ENCODE measurements around the gene GNRHR.
"Not testable (repeated sequence)": the region's sequence is repeated elsewhere in the genome, so short reads cannot be mapped to it uniquely, and the experiment has no call there.

Gene GNRHR

DNA sequence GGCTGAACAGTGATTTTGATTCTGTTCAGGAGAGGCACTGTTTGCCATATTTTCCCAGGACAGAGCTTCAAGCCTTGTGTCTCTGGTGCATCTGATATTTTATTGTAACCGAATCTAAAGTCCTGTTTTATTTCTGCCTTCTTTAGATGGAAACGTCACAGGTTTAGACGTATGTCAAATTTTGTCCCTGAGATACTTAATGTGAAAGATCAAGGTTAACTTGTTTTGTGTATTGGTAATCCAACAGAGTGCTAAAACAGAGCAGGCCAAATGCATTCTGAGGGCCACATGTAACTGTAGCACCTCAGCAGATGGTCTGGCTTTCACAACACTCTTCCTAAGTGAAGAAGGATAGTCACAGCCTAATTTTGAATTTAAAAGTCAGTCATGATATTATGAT is at the start of gene GNRHR:
Gene GNRHR (minus strand): TSS at position 101 of the 400 bp plus-strand sequence. CDS start 53 bp downstream, at position 48.
- in situ Hi-C loops (cut with MboI; ENCODE audit: low pct_unique_long_range_greater_than_20kb, low sequenced_read_pairs), result no loop called here
- DNase-seq, result no peak

- in situ Hi-C loops (cut with MboI; ENCODE audit: low pct_unique_long_range_greater_than_20kb, low sequenced_read_pairs), result no loop called here
- DNase-seq, result no peak
Observed at GRCh38 chr4:67796810-67797209, 42.6 kb upstream of the GNRHR start.

DNA sequence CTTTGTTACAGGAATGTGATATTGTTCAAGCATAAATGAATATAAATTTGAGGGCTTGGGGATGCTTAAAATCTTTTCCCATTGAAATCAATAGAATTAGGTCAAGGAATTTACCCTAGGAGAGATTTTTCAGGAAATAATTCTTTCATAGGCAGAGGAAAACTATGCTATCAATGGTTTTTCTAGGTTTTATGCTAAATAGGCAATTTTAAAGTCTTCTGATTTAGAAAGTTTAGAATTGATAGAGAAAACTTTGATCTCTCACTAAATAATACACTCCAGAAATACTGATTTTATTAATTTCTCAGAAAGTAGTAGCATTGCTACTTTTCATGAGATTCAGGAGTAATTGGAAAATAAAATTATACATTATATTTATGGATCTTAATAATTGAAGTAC is 36.5 kb upstream of the GNRHR start:
- in situ Hi-C loops (cut with MboI; ENCODE audit: low pct_unique_long_range_greater_than_20kb, low sequenced_read_pairs), result no loop called here
- no peak for DNase-seq

DNA sequence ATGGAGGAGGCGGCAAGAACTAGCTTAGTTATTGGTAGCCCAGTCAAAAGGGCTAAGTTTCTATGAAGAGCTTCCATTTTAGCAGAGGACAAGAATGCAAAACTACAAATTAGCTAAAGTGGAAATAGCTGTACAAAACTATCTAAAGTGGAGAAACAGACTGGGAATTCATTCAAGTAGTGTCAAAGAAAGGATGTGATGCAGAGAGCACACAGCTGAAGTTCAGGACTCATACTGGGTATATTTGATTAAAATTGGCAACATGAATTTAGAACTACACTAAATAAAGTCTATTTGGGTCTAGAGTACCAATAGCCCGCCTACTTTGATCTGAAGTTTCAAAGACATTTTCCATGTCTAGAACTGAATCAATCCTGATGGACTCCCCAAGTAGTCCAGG is 33.1 kb upstream of the GNRHR start:
- DNase-seq, result no peak
- in situ Hi-C loops (cut with MboI; ENCODE audit: low pct_unique_long_range_greater_than_20kb, low sequenced_read_pairs), result no loop called here

GRCh38 chr4:67785528-67785927 is 31.3 kb upstream of the GNRHR start:
- no peak for DNase-seq
- in situ Hi-C loops (cut with MboI; ENCODE audit: low pct_unique_long_range_greater_than_20kb, low sequenced_read_pairs), result no loop called here

GRCh38 chr4:67779631-67780030 is 25.4 kb upstream of the GNRHR start:
- in situ Hi-C loops (cut with MboI; ENCODE audit: low pct_unique_long_range_greater_than_20kb, low sequenced_read_pairs), result no loop called here

GRCh38 chr4:67776746-67777145 is 22.6 kb upstream of the GNRHR start:
- no peak for DNase-seq
- in situ Hi-C loops (cut with MboI; ENCODE audit: low pct_unique_long_range_greater_than_20kb, low sequenced_read_pairs), result no loop called here

More at GRCh38 chr4:67779631-67780030, 25.4 kb upstream of the GNRHR start:
- no peak for DNase-seq

DNA sequence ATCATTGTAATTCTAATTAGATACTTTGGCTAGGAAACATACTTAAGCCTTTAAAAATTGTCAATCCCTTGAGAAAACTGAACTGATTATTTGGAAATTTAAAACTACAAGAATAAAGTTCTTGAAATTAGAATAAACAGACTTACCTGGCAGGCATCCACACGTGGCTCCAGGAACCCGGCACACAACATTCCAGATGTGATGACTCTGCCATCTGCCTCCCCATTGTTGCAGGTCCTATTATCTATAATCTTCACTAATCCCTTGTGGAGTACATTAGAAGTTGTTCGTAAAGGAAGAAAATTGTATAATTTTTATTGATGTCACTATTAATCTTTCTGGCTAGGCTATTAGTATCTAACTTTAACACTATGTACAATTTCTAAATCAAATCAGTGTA is 16.2 kb upstream of the GNRHR start:
- in situ Hi-C loops (cut with MboI; ENCODE audit: low pct_unique_long_range_greater_than_20kb, low sequenced_read_pairs), result no loop called here
- no peak for DNase-seq

DNA sequence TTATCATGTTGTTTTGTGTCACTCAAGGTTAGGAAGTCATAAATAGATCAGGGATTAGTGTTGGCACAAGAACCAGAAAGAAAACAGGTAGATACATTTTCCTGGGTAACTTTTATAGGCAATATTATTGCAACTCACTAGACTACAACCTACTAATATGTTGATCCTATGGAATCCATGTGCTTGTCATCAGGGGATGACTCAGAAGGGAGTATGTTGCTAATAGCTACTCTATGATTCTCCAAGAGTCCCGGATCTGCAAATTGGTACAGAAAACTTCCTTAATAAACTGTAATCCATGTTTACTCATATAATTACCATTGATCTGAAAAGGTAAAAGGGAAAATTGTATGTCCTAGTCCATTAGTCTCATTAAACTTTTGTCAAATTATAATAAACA is 11.7 kb upstream of the GNRHR start:
- DNase-seq, result no peak
- in situ Hi-C loops (cut with MboI; ENCODE audit: low pct_unique_long_range_greater_than_20kb, low sequenced_read_pairs), result no loop called here

DNA sequence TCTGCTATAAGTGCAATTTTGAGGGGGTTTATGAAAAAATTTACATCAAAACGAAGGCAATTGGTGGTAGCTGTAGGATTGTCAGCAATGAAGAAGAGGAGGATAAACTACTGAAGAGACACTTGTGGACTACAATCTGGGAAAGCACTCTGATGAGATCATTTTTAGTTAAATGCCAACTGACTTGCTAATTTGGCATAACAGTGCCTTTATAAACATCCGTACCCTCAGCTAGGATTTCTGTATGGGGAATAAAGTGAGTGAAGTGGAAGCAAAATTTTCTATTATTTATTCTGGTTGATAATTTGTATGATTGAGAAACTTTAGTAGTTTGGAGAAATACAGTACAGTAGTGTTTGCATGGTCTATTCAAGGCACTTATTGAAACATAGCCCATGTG is 11.2 kb upstream of the GNRHR start:
- DNase-seq, result no peak
- in situ Hi-C loops (cut with MboI; ENCODE audit: low pct_unique_long_range_greater_than_20kb, low sequenced_read_pairs), result no loop called here

- in situ Hi-C loops (cut with MboI; ENCODE audit: low pct_unique_long_range_greater_than_20kb, low sequenced_read_pairs), result no loop called here
- DNase-seq, result no peak
Observed at GRCh38 chr4:67764183-67764582, 10.0 kb upstream of the GNRHR start.

- no peak for DNase-seq
Observed at GRCh38 chr4:67762086-67762485, 7.9 kb upstream of the GNRHR start.

DNA sequence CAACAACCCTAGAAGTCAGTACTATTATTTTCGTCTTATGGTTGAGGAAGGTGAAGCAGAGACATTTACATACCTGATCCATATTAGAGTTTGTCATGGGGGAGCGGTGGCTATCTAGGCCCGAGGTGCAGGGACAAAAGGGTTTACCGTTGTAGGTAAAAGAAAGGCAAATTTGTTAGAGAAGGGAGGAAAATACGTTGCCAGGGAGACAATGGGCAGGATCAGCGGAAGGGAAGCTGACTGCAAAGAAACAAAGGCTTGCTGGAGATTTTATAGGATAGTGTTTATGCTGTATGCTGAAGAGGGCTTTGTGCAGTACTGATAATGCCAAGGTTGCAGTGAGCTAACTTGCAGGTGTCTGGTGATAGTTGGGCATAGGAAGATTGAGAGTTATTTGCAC is 2.8 kb upstream of the GNRHR start:
- in situ Hi-C loops (cut with MboI; ENCODE audit: low pct_unique_long_range_greater_than_20kb, low sequenced_read_pairs); DNase-seq: not testable (repeated sequence)

More at GRCh38 chr4:67762086-67762485, 7.9 kb upstream of the GNRHR start:
- in situ Hi-C loops (cut with MboI; ENCODE audit: low pct_unique_long_range_greater_than_20kb, low sequenced_read_pairs), result no loop called here

- no peak for DNase-seq
- in situ Hi-C loops (cut with MboI; ENCODE audit: low pct_unique_long_range_greater_than_20kb, low sequenced_read_pairs), result no loop called here
Observed at GRCh38 chr4:67755974-67756373, 1.8 kb upstream of the GNRHR start.

DNA sequence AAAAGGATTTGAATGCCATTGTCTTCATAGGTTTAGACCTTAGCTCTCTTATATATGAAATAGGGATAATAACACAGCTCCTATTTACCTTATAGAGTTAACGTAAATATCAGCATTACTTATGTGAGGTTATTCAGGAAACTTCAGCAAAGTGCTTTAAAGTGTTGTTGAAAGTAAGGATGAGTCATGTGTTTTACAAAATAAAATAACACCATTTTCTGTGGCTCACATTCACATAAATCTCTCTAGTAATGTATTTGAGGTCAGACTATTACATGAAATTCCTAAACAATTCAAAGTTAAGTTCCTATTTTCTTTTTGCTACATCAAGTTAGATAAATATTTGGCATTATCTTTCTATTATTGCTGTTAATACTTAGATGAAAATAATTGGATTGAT is 2.9 kb downstream of the GNRHR start:
- no peak for DNase-seq
- in situ Hi-C loops (cut with MboI; ENCODE audit: low pct_unique_long_range_greater_than_20kb, low sequenced_read_pairs), result no loop called here

- DNase-seq, result no peak
- in situ Hi-C loops (cut with MboI; ENCODE audit: low pct_unique_long_range_greater_than_20kb, low sequenced_read_pairs), result no loop called here
Observed at GRCh38 chr4:67750691-67751090, 3.5 kb downstream of the GNRHR start.

GRCh38 chr4:67749286-67749685 is 4.9 kb downstream of the GNRHR start:
- no peak for DNase-seq
- in situ Hi-C loops (cut with MboI; ENCODE audit: low pct_unique_long_range_greater_than_20kb, low sequenced_read_pairs), result no loop called here

DNA sequence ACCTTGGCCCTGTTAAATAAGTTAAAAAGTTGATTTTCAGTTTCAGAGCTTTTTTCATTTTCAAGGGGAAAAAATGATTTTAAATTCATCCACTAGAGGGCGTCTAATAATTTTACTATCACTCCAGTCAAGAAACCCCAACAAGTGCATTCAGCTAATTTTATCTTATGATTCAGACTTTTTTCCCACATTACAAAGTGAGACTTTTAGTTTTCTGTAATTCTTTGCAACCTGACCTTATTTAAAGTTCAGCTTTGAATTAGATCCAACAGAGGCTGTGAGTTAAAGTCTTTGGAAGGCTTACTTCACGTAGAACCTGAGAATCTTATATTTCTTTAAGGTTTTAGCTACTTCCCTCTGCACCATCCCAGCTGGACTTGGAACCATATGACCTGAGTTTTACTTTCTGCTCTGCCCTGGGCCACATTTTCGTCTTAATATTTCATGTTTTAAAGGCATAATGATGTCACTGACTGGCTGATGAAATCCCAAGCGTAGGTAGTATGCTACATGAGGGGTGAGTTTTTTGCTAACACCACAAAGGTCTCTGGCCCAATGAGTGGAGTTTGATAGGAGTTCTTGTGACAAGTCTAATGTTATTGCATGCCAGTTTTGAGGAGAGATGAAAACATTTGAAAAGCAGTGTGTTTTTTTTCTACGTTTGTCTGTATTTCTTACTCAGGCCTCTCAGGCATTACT is 7.2 kb downstream of the GNRHR start:
- in situ Hi-C loops (cut with MboI; ENCODE audit: low pct_unique_long_range_greater_than_20kb, low sequenced_read_pairs), result no loop called here
- peak; percentile 83 for DNase-seq

GRCh38 chr4:67744561-67745283 is 9.5 kb downstream of the GNRHR start:
- no peak for DNase-seq
- in situ Hi-C loops (cut with MboI; ENCODE audit: low pct_unique_long_range_greater_than_20kb, low sequenced_read_pairs), result no loop called here

GRCh38 chr4:67743194-67743593 is 11.0 kb downstream of the GNRHR start:
- in situ Hi-C loops (cut with MboI; ENCODE audit: low pct_unique_long_range_greater_than_20kb, low sequenced_read_pairs), result no loop called here
- DNase-seq, result no peak

- in situ Hi-C loops (cut with MboI; ENCODE audit: low pct_unique_long_range_greater_than_20kb, low sequenced_read_pairs), result no loop called here
- no peak for DNase-seq
Observed at GRCh38 chr4:67736262-67736661, 17.9 kb downstream of the GNRHR start.
